CD14-positive monocyte (primary cell): Measurements from ENCODE around the gene MLC1. TPM values are rescaled to one million over a fixed set of nuclear protein-coding genes. Genes with fewer than 3 reads are reported as not detected.

Experiments
- DNase-seq, 3 donors: peaks; one replicate each; pipeline ENCODE4 v3.0.0-alpha.2; 2011 to 2022
- H2AFZ ChIP-seq: 2 replicates; pipeline ENCODE4 v1.6.0; 2012; ENCODE audit warnings: mild to moderate bottlenecking, low read depth, low read length, inconsistent platforms; ENCODE audit not compliant: insufficient read depth, poor library complexity, severe bottlenecking
- H3K27ac ChIP-seq, 2 donors: 1 replicate in 1 of 2; 2 replicates in 1 of 2; pipeline ENCODE4 v1.5.1; 2012 to 2013; ENCODE audit warnings: low read length in 2 of 2, control low read depth in 1 of 2, inconsistent platforms in 1 of 2, low read depth in 1 of 2, mild to moderate bottlenecking in 1 of 2
- H3K27me3 ChIP-seq, 2 donors: one replicate each; pipeline versions ENCODE4 v1.6.0 to v1.6.1; 2011 to 2013; ENCODE audit warnings: low read length in 2 of 2; ENCODE audit not compliant: control insufficient read depth in 2 of 2, insufficient read depth in 2 of 2
- H3K36me3 ChIP-seq, 2 donors: replicated peaks in 1 of 2; 1 replicate in 1 of 2; 2 replicates in 1 of 2; pipeline versions ENCODE4 v1.5.1 to v1.6.1; 2012 to 2013; ENCODE audit warnings: low read length in 2 of 2, control low read depth in 1 of 2, inconsistent platforms in 1 of 2, mild to moderate bottlenecking in 1 of 2; ENCODE audit not compliant: insufficient read depth in 2 of 2, control insufficient read depth in 1 of 2
- H3K4me1 ChIP-seq, 2 donors: 1 replicate in 1 of 2; 2 replicates in 1 of 2; pipeline versions ENCODE4 v1.5.1 to v1.6.1; 2012 to 2013; ENCODE audit warnings: low read length in 2 of 2, control low read depth in 1 of 2, inconsistent platforms in 1 of 2, mild to moderate bottlenecking in 1 of 2, moderate library complexity in 1 of 2; ENCODE audit not compliant: insufficient read depth in 2 of 2, control insufficient read depth in 1 of 2
- H3K4me2 ChIP-seq: replicated peaks from 2 replicates; pipeline ENCODE3; 2012; ENCODE audit warnings: low read length, moderate library complexity, mild to moderate bottlenecking; ENCODE audit not compliant: poor library complexity, severe bottlenecking; ENCODE audit errors: extremely low read depth
- H3K4me3 ChIP-seq, 3 experiments: fragments of 200-600 bp in 1 of 3; sonication (generic) in 1 of 3; replicated peaks in 1 of 3; 1 replicate in 2 of 3; 2 replicates in 1 of 3; pipeline ENCODE4 v1.5.1; 2011 to 2013; ENCODE audit warnings: low read length in 3 of 3, mild to moderate bottlenecking in 3 of 3, control low read depth in 2 of 3, low read depth in 2 of 3, inconsistent platforms in 1 of 3, moderate library complexity in 1 of 3
- H3K79me2 ChIP-seq: 2 replicates; pipeline ENCODE4 v1.6.0; 2012; ENCODE audit warnings: mild to moderate bottlenecking, control low read depth, inconsistent platforms, low read length, moderate library complexity; ENCODE audit not compliant: insufficient read depth
- H3K9ac ChIP-seq: 2 replicates; pipeline ENCODE4 v1.6.0; 2017; ENCODE audit warnings: low read length, mild to moderate bottlenecking; ENCODE audit not compliant: insufficient read depth, poor library complexity, severe bottlenecking
- H3K9me3 ChIP-seq, 2 donors: replicated peaks in 1 of 2; 1 replicate in 1 of 2; 2 replicates in 1 of 2; pipeline versions ENCODE4 v1.5.1 to v1.6.1; 2012 to 2013; ENCODE audit warnings: low read length in 2 of 2, control low read depth in 1 of 2; ENCODE audit not compliant: control insufficient read depth in 1 of 2, insufficient read depth in 1 of 2
- H4K20me1 ChIP-seq: 2 replicates; pipeline ENCODE4 v1.6.0; 2012; ENCODE audit warnings: mild to moderate bottlenecking, low read length, control low read depth, moderate library complexity; ENCODE audit not compliant: insufficient read depth
- H3K27ac Mint-ChIP-seq, 7 donors: one replicate each; pipeline ENCODE4 v1.8.0; 2020; ENCODE audit warnings: mild to moderate bottlenecking in 7 of 7, mixed read lengths in 7 of 7, moderate library complexity in 6 of 7, inconsistent platforms in 2 of 7
- H3K27me3 Mint-ChIP-seq, 3 donors: one replicate each; pipeline ENCODE4 v1.8.0; 2021 to 2022; ENCODE audit warnings: low read depth in 3 of 3, mild to moderate bottlenecking in 3 of 3, mixed read lengths in 3 of 3, moderate library complexity in 3 of 3, inconsistent platforms in 1 of 3
- H3K36me3 Mint-ChIP-seq, 2 donors: one replicate each; pipeline ENCODE4 v1.8.0; 2020; ENCODE audit warnings: mixed read lengths in 2 of 2, inconsistent platforms in 1 of 2, mild to moderate bottlenecking in 1 of 2
- H3K4me1 Mint-ChIP-seq: one replicate; pipeline ENCODE4 v1.8.0; 2020; ENCODE audit warnings: mild to moderate bottlenecking, mixed read lengths
- H3K4me3 Mint-ChIP-seq, 2 donors: one replicate each; pipeline ENCODE4 v1.8.0; 2020; ENCODE audit warnings: mild to moderate bottlenecking in 2 of 2, mixed read lengths in 2 of 2, moderate library complexity in 1 of 2
- H3K9me3 Mint-ChIP-seq, 7 donors: one replicate each; pipeline ENCODE4 v1.8.0; 2020 to 2022; ENCODE audit warnings: mixed read lengths in 7 of 7, mild to moderate bottlenecking in 6 of 7, moderate library complexity in 6 of 7, inconsistent platforms in 2 of 7
- WGBS: methylation state at CpG from one replicate; pipeline ENCODE4 v1.1.5; 2013; ENCODE audit warnings: missing lambda C conversion rate; ENCODE audit not compliant: insufficient coverage; 5-methylcytosine and 5-hydroxymethylcytosine counted together
- intact Hi-C, 2 donors: fragments of 100-400 bp; cut with micrococcal nuclease; formaldehyde crosslinking; loops; one replicate each; pipeline versions ENCODE4 v1.15.0 to v1.15.1; 2023
- polyA plus RNA-seq, 3 donors: library from polyadenylated mRNA; depleted of rRNA in 1 of 3; unstranded in 2 of 3; stranded (reverse) in 1 of 3; fragments of 300-500 nt in 2 of 3; fragments of >200 nt in 1 of 3; fragmentation: Illumina TruSeq in 2 of 3; gene quantifications; 1 replicate in 2 of 3; 2 replicates in 1 of 3; pipeline ENCODE4 v1.2.3, GENCODE V29; 2012 to 2021
- TF ChIP-seq, protein P1 (sequence below): fragments of 200-600 bp; IDR thresholded peaks from one replicate; pipeline ENCODE4 v1.8.0; 2022; ENCODE audit warnings: antibody characterized with exemption, mild to moderate bottlenecking

MLC1 gene
- polyA plus RNA-seq, 3 donors = 1.6 to 3.6 (median 1.8) TPM

DNA sequence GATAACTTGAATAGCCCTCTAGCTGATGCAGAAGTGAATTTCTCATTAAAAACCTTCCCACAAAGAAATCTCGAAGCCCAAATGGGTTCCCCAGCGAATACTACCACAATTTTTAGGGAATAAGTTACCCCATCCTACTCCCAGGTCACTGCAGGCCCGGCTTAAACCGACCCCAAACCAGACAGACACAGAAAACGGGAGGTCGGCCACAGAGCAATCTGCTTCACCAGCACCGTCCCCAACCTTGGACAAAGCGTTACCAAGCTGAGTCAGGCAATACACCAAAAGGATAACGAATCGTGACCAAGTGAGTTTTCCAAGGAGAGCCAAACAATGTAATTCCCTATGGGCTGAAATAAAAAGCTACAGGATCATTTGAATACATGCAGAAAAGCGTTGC is 4.0 kb upstream of the MLC1 start:
- no peak overlapping the region for H3K9ac ChIP-seq
- Mint-ChIP-seq H3K27me3 (peaks cover 1 to 8% (median 2%) of the 10 kb centered on the region in 3 donors), H3K4me1 (no peaks in the 10 kb centered on the region), H3K36me3 (peaks cover 4 to 13% of the 10 kb centered on the region in 2 donors), H3K27ac (no peak overlapping the region), H3K9me3 (peaks cover 12 to 40% (median 33%) of the 10 kb centered on the region in 7 donors), H3K4me3 (no peak overlapping the region)
- no peak overlapping the region for H3K4me2 ChIP-seq
- no peaks in the 10 kb centered on the region for H4K20me1 ChIP-seq
- H3K79me2 ChIP-seq = peaks cover 6% of the 10 kb centered on the region
- no peak overlapping the region for H3K27ac ChIP-seq
- DNase-seq = no peak
- intact Hi-C loops = no loop called here
- peaks cover 21 to 23% of the 10 kb centered on the region in 2 donors for H3K9me3 ChIP-seq
- no peaks in the 10 kb centered on the region for H3K27me3 ChIP-seq
- H3K4me1 ChIP-seq = peaks cover 0 to 8% of the 10 kb centered on the region in 2 donors
- no peak overlapping the region for H2AFZ ChIP-seq
- TF ChIP-seq, protein P1, sequence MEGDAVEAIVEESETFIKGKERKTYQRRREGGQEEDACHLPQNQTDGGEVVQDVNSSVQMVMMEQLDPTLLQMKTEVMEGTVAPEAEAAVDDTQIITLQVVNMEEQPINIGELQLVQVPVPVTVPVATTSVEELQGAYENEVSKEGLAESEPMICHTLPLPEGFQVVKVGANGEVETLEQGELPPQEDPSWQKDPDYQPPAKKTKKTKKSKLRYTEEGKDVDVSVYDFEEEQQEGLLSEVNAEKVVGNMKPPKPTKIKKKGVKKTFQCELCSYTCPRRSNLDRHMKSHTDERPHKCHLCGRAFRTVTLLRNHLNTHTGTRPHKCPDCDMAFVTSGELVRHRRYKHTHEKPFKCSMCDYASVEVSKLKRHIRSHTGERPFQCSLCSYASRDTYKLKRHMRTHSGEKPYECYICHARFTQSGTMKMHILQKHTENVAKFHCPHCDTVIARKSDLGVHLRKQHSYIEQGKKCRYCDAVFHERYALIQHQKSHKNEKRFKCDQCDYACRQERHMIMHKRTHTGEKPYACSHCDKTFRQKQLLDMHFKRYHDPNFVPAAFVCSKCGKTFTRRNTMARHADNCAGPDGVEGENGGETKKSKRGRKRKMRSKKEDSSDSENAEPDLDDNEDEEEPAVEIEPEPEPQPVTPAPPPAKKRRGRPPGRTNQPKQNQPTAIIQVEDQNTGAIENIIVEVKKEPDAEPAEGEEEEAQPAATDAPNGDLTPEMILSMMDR = no peak
- no peak overlapping the region for H3K4me3 ChIP-seq
- WGBS = 92% methylated on average over 11 of the region's 11 CpGs
- H3K36me3 ChIP-seq = no peaks in the 10 kb centered on the region

GRCh38 chr22:50088096-50088495 is 2.9 kb upstream of the MLC1 start:
- no peak overlapping the region for H3K27ac Mint-ChIP-seq
- no peaks in the 10 kb centered on the region for H3K4me1 Mint-ChIP-seq
- no peak for DNase-seq
- peaks cover 1 to 8% (median 2%) of the 10 kb centered on the region in 3 donors for H3K27me3 Mint-ChIP-seq
- no peak overlapping the region for H3K4me3 ChIP-seq
- no peaks in the 10 kb centered on the region for H3K36me3 ChIP-seq
- H2AFZ ChIP-seq = no peak overlapping the region
- no peaks in the 10 kb centered on the region for H3K27me3 ChIP-seq
- H3K4me1 ChIP-seq = peaks cover 0 to 16% of the 10 kb centered on the region in 2 donors
- intact Hi-C loops = no loop called here
- H3K4me2 ChIP-seq = no peak overlapping the region
- peaks cover 6% of the 10 kb centered on the region for H3K79me2 ChIP-seq
- no peaks in the 10 kb centered on the region for H4K20me1 ChIP-seq
- peaks cover 4 to 13% of the 10 kb centered on the region in 2 donors for H3K36me3 Mint-ChIP-seq
- TF ChIP-seq, protein P1 = no peak
- H3K9me3 ChIP-seq = peaks cover 21 to 23% of the 10 kb centered on the region in 2 donors
- WGBS = 93% methylated on average over 3 of the region's 12 CpGs
- no peak overlapping the region for H3K9ac ChIP-seq
- no peak overlapping the region for H3K27ac ChIP-seq
- no peak overlapping the region for H3K4me3 Mint-ChIP-seq
- H3K9me3 Mint-ChIP-seq = peaks cover 12 to 40% (median 33%) of the 10 kb centered on the region in 7 donors
